HepG2 (cell line): ENCODE results near the gene SLCO2A1. TPM values are rescaled to one million over a fixed set of nuclear protein-coding genes. Genes with fewer than 3 reads are reported as not detected.
A peak's percentile ranks its signal among the peaks of the same experiment; 100 is the strongest.

Experiments
- ADNP ChIP-seq: sonication (generic); formaldehyde crosslinking; IDR thresholded peaks from 2 replicates; pipeline ENCODE4 v1.4.0; 2020; ENCODE audit warnings: missing genetic modification reagents
- ARNTL ChIP-seq: sonication (generic); formaldehyde crosslinking; IDR thresholded peaks from 2 replicates; pipeline ENCODE4 v1.4.0; 2020; ENCODE audit warnings: mild to moderate bottlenecking, missing genetic modification reagents
- DNMT1 ChIP-seq: sonication (generic); formaldehyde crosslinking; IDR thresholded peaks from 2 replicates; pipeline ENCODE4 v1.5.1; 2020; ENCODE audit warnings: mild to moderate bottlenecking, missing genetic modification reagents
- IRF2 ChIP-seq: IDR thresholded peaks from 2 replicates; pipeline ENCODE4 v1.6.1; 2018; ENCODE audit warnings: missing genetic modification reagents, missing compliant biosample characterization
- IRX3 ChIP-seq: sonication (generic); formaldehyde crosslinking; IDR thresholded peaks from 2 replicates; pipeline ENCODE4 v1.8.1; 2023; ENCODE audit warnings: mild to moderate bottlenecking, low read depth, missing genetic modification reagents, borderline replicate concordance
- MEF2D ChIP-seq: sonication (generic); formaldehyde crosslinking; IDR thresholded peaks from 2 replicates; pipeline ENCODE4 v1.5.1; 2020; ENCODE audit warnings: mild to moderate bottlenecking, missing genetic modification reagents
- NCOA5 ChIP-seq: sonication (generic); formaldehyde crosslinking; IDR thresholded peaks from 2 replicates; pipeline ENCODE4 v1.4.0; 2020; ENCODE audit warnings: missing genetic modification reagents
- NR1H2 ChIP-seq: sonication (generic); formaldehyde crosslinking; IDR thresholded peaks from 2 replicates; pipeline ENCODE4 v1.8.1; 2022; ENCODE audit warnings: low read depth, missing genetic modification reagents, borderline replicate concordance
- POLR2A ChIP-seq, 2 experiments: IDR thresholded peaks; 2 replicates each; pipeline ENCODE4 v1.6.1; 2011; ENCODE audit warnings: low read depth in 2 of 2, low read length in 2 of 2, mild to moderate bottlenecking in 1 of 2, moderate library complexity in 1 of 2; ENCODE audit not compliant: insufficient read depth in 1 of 2
- POLR2AphosphoS2 ChIP-seq: IDR thresholded peaks from 2 replicates; pipeline ENCODE4 v1.6.1; 2011; ENCODE audit warnings: low read depth, low read length, improper control_type of control experiment
- RCOR2 ChIP-seq: IDR thresholded peaks from 2 replicates; pipeline ENCODE4 v1.6.1; 2016; ENCODE audit warnings: missing biosample characterization, missing genetic modification reagents
- ZNF614 ChIP-seq: IDR thresholded peaks from 2 replicates; pipeline ENCODE4 v1.6.1; 2018; ENCODE audit warnings: missing biosample characterization, missing genetic modification reagents, inconsistent platforms, borderline replicate concordance
- ZNF839 ChIP-seq: sonication (generic); formaldehyde crosslinking; IDR thresholded peaks from 2 replicates; pipeline ENCODE4 v1.4.0; 2020; ENCODE audit warnings: missing genetic modification reagents, mild to moderate bottlenecking, borderline replicate concordance
- polyA plus RNA-seq, 8 experiments: library from polyadenylated mRNA; depleted of rRNA in 3 of 8; stranded (reverse) in 7 of 8; unstranded in 1 of 8; fragments of >200 nt; fragmentation: Illumina TruSeq in 4 of 8; extraction: Trizol in 4 of 8; gene quantifications; 2 replicates each; pipeline versions ENCODE4 v1.2.1 to v1.2.3, GENCODE V29; 2011 to 2016; ENCODE audit warnings: low read depth in 4 of 8, missing spikeins in 1 of 8, mixed read lengths in 1 of 8; ENCODE audit not compliant: insufficient read depth in 1 of 8
- total RNA-seq, 5 experiments: library from RNA; depleted of rRNA; stranded (reverse); fragments of >200 nt; fragmentation: Illumina TruSeq; extraction: Trizol; gene quantifications; 2 replicates each; pipeline ENCODE4 v1.2.3, GENCODE V29; 2016; ENCODE audit warnings: low read depth in 1 of 5
- TF ChIP-seq, protein P1 (sequence below): sonication (generic); formaldehyde crosslinking; IDR thresholded peaks from 2 replicates; pipeline ENCODE4 v1.5.1; 2020; ENCODE audit warnings: mild to moderate bottlenecking, missing genetic modification reagents, borderline replicate concordance
- TF ChIP-seq, protein P2 (sequence below): sonication (generic); formaldehyde crosslinking; IDR thresholded peaks from 2 replicates; pipeline ENCODE4 v1.4.0; 2020; ENCODE audit warnings: missing genetic modification reagents
- TF ChIP-seq, protein P3 (sequence below): sonication (generic); formaldehyde crosslinking; IDR thresholded peaks from 2 replicates; pipeline ENCODE4 v1.4.0; 2020; ENCODE audit warnings: missing genetic modification reagents, low read depth, mild to moderate bottlenecking, borderline replicate concordance
- TF ChIP-seq, protein P4 (sequence below): IDR thresholded peaks from 2 replicates; pipeline ENCODE4 v1.6.1; 2018; ENCODE audit warnings: missing genetic modification reagents

SLCO2A1 gene
- total and polyA plus RNA-seq, 2 of the 13 experiments (the other 11 are each of a cell fraction or from before 2014, with no cell fraction given), result 0.04 TPM; not detected in 1

DNA sequence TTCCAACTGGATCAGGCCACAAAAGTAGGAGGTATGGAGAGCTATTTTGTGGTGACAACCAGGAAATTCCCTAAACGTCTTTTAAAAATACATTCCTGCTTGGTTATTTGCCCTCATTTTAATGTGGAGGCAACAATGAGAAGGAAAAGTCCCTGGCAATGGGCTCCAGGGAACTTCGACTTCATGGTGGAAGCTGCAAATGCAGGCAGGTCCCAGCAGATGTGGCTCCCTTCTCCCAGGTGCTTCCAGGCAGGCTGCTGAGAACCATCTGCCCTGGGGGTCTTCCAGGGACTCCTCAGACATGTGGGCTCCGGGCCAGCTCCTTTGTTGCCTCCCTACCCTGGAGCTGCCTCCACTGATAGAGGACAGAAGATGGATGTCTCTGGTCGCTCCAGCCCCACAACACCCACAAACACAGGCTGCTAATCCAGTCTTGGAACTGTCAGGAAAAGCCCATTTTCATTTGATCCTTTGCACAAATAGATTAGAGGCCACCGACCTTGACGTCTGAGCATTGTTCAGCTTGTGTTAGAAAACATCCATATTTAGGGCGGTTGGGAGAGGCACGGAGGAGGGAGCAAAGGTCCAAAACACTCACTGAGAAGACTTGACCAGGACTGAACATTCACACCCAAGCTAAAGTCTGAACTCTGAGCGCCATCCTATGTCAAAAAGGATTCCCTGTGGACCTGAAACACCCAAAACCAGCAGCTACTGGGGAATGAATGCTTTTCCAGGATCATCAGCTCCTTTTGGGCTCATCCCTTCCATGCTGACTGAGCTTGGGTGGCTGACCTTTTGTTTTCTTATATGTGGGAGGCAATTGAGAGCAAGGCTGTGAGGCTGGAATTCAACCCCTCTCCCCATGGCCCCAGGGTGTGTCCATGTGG is 30.2 kb upstream of the SLCO2A1 start (continued):
- TF ChIP-seq, protein P1, sequence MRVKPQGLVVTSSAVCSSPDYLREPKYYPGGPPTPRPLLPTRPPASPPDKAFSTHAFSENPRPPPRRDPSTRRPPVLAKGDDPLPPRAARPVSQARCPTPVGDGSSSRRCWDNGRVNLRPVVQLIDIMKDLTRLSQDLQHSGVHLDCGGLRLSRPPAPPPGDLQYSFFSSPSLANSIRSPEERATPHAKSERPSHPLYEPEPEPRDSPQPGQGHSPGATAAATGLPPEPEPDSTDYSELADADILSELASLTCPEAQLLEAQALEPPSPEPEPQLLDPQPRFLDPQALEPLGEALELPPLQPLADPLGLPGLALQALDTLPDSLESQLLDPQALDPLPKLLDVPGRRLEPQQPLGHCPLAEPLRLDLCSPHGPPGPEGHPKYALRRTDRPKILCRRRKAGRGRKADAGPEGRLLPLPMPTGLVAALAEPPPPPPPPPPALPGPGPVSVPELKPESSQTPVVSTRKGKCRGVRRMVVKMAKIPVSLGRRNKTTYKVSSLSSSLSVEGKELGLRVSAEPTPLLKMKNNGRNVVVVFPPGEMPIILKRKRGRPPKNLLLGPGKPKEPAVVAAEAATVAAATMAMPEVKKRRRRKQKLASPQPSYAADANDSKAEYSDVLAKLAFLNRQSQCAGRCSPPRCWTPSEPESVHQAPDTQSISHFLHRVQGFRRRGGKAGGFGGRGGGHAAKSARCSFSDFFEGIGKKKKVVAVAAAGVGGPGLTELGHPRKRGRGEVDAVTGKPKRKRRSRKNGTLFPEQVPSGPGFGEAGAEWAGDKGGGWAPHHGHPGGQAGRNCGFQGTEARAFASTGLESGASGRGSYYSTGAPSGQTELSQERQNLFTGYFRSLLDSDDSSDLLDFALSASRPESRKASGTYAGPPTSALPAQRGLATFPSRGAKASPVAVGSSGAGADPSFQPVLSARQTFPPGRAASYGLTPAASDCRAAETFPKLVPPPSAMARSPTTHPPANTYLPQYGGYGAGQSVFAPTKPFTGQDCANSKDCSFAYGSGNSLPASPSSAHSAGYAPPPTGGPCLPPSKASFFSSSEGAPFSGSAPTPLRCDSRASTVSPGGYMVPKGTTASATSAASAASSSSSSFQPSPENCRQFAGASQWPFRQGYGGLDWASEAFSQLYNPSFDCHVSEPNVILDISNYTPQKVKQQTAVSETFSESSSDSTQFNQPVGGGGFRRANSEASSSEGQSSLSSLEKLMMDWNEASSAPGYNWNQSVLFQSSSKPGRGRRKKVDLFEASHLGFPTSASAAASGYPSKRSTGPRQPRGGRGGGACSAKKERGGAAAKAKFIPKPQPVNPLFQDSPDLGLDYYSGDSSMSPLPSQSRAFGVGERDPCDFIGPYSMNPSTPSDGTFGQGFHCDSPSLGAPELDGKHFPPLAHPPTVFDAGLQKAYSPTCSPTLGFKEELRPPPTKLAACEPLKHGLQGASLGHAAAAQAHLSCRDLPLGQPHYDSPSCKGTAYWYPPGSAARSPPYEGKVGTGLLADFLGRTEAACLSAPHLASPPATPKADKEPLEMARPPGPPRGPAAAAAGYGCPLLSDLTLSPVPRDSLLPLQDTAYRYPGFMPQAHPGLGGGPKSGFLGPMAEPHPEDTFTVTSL (CRISPR knock-in tag), result no peak
- TF ChIP-seq, protein P2, sequence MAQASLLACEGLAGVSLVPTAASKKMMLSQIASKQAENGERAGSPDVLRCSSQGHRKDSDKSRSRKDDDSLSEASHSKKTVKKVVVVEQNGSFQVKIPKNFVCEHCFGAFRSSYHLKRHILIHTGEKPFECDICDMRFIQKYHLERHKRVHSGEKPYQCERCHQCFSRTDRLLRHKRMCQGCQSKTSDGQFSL, result no peak
- TF ChIP-seq, protein P3, sequence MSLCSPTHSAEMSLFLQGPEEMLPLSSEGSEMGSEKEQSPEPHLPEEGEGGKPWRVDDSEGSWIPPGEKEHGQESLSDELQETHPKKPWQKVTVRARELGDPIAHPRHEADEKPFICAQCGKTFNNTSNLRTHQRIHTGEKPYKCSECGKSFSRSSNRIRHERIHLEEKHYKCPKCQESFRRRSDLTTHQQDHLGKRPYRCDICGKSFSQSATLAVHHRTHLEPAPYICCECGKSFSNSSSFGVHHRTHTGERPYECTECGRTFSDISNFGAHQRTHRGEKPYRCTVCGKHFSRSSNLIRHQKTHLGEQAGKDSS (CRISPR knock-in tag), result no peak
- TF ChIP-seq POLR2A (IDR thresholded peaks at IDR 0.05; ENCODE audit: insufficient read depth in 1 of 2, low read depth in 2 of 2, low read length in 2 of 2), result no peak
- no peak for TF ChIP-seq NCOA5
- TF ChIP-seq ZNF614 (CRISPR knock-in tag), result 0 out of 2 replicates have a peak, but pooled peaks have one; percentile 19
- no peak for TF ChIP-seq ADNP
- TF ChIP-seq ARNTL (CRISPR knock-in tag), result no peak
- peak; percentile 38; the same call in 1 of the 2 replicates for TF ChIP-seq IRF2 (CRISPR knock-in tag)
- no peak for TF ChIP-seq DNMT1 (CRISPR knock-in tag)
- 0 out of 2 replicates have a peak, but pooled peaks have one; percentile 18 for TF ChIP-seq MEF2D
- no peak for TF ChIP-seq NR1H2 (CRISPR knock-in tag)
- no peak for TF ChIP-seq ZNF839 (CRISPR knock-in tag)
- no peak for TF ChIP-seq IRX3
- TF ChIP-seq RCOR2 (CRISPR knock-in tag), result 0 out of 2 replicates have a peak, but pooled peaks have one; percentile 31
- no peak for TF ChIP-seq POLR2AphosphoS2
- TF ChIP-seq, protein P4, sequence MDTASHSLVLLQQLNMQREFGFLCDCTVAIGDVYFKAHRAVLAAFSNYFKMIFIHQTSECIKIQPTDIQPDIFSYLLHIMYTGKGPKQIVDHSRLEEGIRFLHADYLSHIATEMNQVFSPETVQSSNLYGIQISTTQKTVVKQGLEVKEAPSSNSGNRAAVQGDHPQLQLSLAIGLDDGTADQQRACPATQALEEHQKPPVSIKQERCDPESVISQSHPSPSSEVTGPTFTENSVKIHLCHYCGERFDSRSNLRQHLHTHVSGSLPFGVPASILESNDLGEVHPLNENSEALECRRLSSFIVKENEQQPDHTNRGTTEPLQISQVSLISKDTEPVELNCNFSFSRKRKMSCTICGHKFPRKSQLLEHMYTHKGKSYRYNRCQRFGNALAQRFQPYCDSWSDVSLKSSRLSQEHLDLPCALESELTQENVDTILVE, result no peak
